Adrenal gland (tissue), 5 donors: ENCODE measurements around the gene ANO2.

ENCODE experiments used
- POLR2A ChIP-seq, 2 donors: fragments of 450-650 bp; IDR thresholded peaks; one replicate each; pipeline ENCODE4 v1.6.1; 2017; ENCODE audit warnings: antibody characterized with exemption in 2 of 2, mild to moderate bottlenecking in 2 of 2, moderate library complexity in 1 of 2
- TF ChIP-seq, protein P1 (sequence below), 6 experiments: fragments of 450-650 bp in 4 of 6; fragments of 200-600 bp in 2 of 6; sonication (generic) in 1 of 6; IDR thresholded peaks; 1 replicate in 5 of 6; 2 replicates in 1 of 6; pipeline versions ENCODE4 v1.5.1 to v1.8.0; 2016 to 2021; ENCODE audit warnings: antibody characterized with exemption in 6 of 6, mild to moderate bottlenecking in 2 of 6, moderate library complexity in 1 of 6
- donor health status: DM: no; HTN: no; CAD: no.

DNA sequence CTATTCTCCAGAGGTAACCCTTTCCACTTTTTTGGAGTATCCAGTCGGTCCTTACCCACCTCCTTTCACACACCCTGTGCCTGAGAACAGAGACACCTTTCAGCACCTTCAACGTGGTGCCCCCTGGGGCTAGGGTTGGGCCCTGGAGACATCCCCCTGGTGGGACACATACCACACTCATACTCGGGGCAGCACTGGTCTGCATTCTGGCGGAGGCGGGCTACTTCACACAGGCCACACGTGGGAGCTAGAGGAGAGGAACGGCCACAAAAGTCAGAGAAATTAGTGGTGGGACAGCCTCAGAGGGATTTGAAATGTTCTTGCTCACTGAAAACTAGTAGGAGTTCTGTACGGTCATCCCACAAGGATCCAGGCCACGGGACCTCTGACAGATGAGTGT, 39.8 kb upstream of the ANO2 start:
- no peak for TF ChIP-seq POLR2A (IDR thresholded peaks at IDR 0.05)
- TF ChIP-seq, protein P1, sequence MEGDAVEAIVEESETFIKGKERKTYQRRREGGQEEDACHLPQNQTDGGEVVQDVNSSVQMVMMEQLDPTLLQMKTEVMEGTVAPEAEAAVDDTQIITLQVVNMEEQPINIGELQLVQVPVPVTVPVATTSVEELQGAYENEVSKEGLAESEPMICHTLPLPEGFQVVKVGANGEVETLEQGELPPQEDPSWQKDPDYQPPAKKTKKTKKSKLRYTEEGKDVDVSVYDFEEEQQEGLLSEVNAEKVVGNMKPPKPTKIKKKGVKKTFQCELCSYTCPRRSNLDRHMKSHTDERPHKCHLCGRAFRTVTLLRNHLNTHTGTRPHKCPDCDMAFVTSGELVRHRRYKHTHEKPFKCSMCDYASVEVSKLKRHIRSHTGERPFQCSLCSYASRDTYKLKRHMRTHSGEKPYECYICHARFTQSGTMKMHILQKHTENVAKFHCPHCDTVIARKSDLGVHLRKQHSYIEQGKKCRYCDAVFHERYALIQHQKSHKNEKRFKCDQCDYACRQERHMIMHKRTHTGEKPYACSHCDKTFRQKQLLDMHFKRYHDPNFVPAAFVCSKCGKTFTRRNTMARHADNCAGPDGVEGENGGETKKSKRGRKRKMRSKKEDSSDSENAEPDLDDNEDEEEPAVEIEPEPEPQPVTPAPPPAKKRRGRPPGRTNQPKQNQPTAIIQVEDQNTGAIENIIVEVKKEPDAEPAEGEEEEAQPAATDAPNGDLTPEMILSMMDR (IDR thresholded peaks at IDR 0.05): no peak
